RWPE1 (cell line): ENCODE data around the gene KRTAP2-3.

Source experiments
- CTCF ChIA-PET: fragments of 350-600 bp; sonication (Branson Sonifier 250); formaldehyde crosslinking; extraction: SDS; loops from one replicate; lab custom pipeline; 2021; lab: Yijun Ruan, JAX
- POLR2A ChIA-PET: fragments of 400-600 bp; formaldehyde crosslinking; extraction: SDS; loops from one replicate; lab custom pipeline; 2020; ENCODE audit warnings: antibody characterized with exemption; ENCODE audit not compliant: low non-redundant PET; lab: Yijun Ruan, JAX
- DNase-seq: peaks from one replicate; pipeline ENCODE4 v3.0.0; 2012; ENCODE audit warnings: low spot score
- H3K27ac ChIP-seq: fragments of 450-650 bp; 2 replicates; pipeline ENCODE4 v1.5.1; 2017
- TF ChIP-seq, protein P1 (sequence below): fragments of 450-650 bp; conservative IDR thresholded peaks from 2 replicates; pipeline ENCODE4 v1.5.1; 2017; ENCODE audit warnings: low read depth, mild to moderate bottlenecking

KRTAP2-3 gene

DNA sequence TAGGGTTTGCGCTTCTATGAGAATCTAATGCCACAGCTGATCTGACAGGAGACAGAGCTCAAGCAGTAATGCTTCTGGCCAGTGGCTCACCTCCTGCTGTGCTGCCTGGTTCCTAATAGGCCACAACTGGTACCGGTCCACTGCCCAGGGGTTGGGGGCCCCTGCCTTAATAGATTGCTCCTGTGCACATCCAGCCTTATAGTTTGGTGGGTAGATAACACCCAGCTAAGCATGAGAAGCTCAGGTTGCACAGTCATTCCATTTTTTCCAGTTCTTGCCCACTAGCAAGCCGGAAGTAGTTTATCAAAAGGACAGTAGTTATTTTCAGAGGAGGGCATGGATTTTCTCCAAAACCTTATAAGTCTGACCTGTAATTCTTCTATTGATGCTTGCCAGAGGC lies 40.5 kb downstream of the KRTAP2-3 start:
- ChIA-PET CTCF (interaction anchor here (0.6 to 1.1 kb wide), 2 partner anchors 33 to 39 kb away, joined by 3 read pairs; no protein-coding TSS in a partner anchor), POLR2A (no interaction called here)

DNA sequence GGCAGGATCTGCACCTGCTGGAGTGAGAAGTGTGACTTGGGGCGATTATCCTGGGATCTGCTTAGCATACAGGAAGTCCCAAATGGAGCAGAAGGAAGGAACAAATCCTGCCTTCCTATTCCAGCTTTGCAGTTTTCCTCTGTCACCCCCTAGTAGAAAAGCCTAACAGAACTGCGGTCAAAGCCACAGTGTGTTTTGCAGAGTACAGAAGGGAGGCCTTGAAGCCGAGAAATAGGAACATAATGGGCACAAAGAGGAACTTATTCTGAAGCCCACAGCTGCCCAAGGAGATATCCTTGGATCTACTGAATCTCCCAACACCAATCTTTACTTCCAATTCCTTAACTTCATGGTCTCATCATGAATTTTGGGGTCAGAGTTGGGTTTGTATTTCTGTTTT lies 41.4 kb downstream of the KRTAP2-3 start:
- no peak for DNase-seq
- ChIA-PET POLR2A (no interaction called here), CTCF (interaction anchor here (0.7 kb wide), 1 partner anchor 387 kb away, joined by 3 read pairs; no protein-coding TSS in a partner anchor)

More for the DNA sequence above, 40.5 kb downstream of the KRTAP2-3 start:
- no peak overlapping the region for H3K27ac ChIP-seq
- no peak for DNase-seq
- TF ChIP-seq, protein P1, sequence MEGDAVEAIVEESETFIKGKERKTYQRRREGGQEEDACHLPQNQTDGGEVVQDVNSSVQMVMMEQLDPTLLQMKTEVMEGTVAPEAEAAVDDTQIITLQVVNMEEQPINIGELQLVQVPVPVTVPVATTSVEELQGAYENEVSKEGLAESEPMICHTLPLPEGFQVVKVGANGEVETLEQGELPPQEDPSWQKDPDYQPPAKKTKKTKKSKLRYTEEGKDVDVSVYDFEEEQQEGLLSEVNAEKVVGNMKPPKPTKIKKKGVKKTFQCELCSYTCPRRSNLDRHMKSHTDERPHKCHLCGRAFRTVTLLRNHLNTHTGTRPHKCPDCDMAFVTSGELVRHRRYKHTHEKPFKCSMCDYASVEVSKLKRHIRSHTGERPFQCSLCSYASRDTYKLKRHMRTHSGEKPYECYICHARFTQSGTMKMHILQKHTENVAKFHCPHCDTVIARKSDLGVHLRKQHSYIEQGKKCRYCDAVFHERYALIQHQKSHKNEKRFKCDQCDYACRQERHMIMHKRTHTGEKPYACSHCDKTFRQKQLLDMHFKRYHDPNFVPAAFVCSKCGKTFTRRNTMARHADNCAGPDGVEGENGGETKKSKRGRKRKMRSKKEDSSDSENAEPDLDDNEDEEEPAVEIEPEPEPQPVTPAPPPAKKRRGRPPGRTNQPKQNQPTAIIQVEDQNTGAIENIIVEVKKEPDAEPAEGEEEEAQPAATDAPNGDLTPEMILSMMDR = no peak

DNA sequence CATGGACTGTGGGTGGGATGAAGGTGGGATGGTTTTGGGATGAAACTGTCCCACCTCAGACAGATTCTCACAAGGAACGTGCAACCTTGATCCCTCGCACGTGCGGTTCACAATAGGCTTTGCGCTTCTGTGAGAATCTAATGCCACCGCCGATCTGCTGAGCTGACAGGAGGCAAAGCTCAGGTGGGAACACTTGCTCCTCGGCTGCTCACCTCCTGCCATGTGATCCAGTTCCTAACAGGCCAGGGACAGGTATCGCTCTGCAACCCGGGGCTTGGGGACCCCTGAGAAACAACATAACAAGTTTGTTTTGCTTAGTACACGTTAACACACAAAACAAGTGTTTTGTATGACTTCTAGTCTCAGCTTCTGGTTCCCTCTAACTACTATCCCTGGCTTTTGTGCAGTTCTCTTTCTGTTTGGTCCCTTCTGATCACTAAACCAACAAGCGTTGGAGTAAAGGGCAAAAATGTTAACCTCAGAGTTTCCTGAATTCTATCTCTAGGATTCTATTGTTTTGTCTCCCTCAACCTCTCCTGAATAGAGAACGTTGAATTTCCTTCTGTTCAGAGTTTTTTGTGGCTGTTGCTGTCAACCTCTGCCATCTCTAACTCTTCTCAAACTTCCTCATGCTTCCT lies 43.2 kb downstream of the KRTAP2-3 start:
- H3K27ac ChIP-seq = no peak overlapping the region
- ChIA-PET POLR2A (no interaction called here), CTCF (no interaction called here)
- TF ChIP-seq, protein P1 = no peak
- DNase-seq = no peak

More for the DNA sequence above, 41.4 kb downstream of the KRTAP2-3 start:
- TF ChIP-seq, protein P1 = no peak
- H3K27ac ChIP-seq = no peak overlapping the region

DNA sequence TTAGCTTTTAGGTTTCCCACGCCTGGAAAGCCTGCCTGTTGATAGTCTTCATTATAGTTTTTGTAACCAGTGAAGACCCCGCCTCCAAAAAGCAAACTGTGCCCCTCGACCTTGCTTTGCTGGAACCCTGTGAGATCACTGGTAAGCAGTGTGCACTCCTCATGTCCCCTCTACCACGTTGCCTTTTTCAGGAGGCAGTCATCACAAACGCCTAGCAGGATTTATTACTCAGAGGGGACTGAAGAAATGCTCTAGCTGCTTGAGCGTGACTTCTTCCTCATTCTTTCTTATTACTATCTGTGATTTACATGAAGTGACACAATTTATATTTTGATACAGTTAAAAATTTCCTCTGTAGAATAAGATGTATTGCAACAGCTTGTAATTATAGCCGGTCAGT lies 44.5 kb downstream of the KRTAP2-3 start:
- no peak for DNase-seq
- POLR2A ChIA-PET = no interaction called here
- TF ChIP-seq, protein P1 = no peak
- CTCF ChIA-PET = no interaction called here
- no peak overlapping the region for H3K27ac ChIP-seq

DNA sequence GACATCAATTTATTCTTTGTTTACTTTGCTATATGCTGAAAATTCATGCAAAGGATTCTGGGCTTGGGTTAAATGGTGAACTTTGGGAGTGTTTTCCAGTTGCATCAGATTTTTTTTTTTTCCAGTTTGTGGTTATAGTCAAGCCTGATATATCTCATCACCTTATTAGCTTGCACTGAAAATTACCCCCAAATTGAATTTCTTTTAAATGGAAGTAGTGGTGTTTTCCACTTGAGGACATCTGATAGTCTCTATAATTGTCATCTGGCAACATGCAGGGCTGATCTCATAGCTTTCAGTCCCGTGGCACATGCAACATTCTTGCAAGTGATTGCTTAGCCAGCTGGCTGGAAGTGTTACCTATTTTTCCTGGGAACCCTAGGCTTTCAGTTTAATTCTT lies 46.3 kb downstream of the KRTAP2-3 start:
- TF ChIP-seq, protein P1 = no peak
- DNase-seq = no peak
- CTCF ChIA-PET = no interaction called here
- POLR2A ChIA-PET = no interaction called here
- H3K27ac ChIP-seq = no peak overlapping the region

DNA sequence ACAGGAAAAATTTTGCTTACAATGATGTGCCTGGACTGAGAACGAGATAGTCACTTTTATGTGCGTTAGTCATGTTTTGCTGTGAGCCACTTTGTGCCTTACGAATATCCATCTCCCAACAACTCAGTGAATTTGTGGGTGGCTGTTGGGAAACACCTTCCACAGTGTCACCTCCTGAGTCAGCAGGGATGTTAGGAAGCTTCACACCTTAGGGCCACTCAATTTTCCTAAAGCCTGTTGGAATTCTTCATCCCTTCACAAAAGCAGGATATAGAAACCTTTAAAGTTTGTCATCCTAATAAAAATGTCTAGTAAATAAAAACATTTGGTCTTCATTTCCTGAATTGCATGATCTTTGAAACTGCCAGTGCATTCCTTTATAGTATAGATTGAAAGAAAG lies 46.7 kb downstream of the KRTAP2-3 start:
- POLR2A ChIA-PET = no interaction called here
- CTCF ChIA-PET = no interaction called here
- no peak for DNase-seq
- TF ChIP-seq, protein P1 = no peak
- no peak overlapping the region for H3K27ac ChIP-seq
